ENCODE measurements around the gene AGL.
"Not testable (repeated sequence)": the region's sequence is repeated elsewhere in the genome, so short reads cannot be mapped to it uniquely, and the experiment has no call there.

AGL gene

GRCh38 chr1:99849744-99850458 lies at the start of gene AGL:
Gene AGL (plus strand): TSS chr1:99850361. CDS start chr1:99851043, 682 bp downstream.
- peak; percentile 94 for DNase-seq

- DNase-seq, result no peak
These were observed 48.6 kb upstream of the AGL start for GRCh38 chr1:99801584-99801983.

- DNase-seq, result no peak
These were observed 43.3 kb upstream of the AGL start for GRCh38 chr1:99806882-99807281.

- DNase-seq, result peak; percentile 94
These were observed 41.6 kb upstream of the AGL start for GRCh38 chr1:99808391-99809115.

GRCh38 chr1:99811075-99811474 lies 39.1 kb upstream of the AGL start:
- DNase-seq, result no peak

GRCh38 chr1:99811747-99812146 lies 38.4 kb upstream of the AGL start:
- no peak for DNase-seq

- no peak for DNase-seq
These were observed 35.7 kb upstream of the AGL start for GRCh38 chr1:99814373-99814900.

- DNase-seq, result no peak
These were observed 33.5 kb upstream of the AGL start for GRCh38 chr1:99816656-99817055.

GRCh38 chr1:99818063-99818699 lies 32.0 kb upstream of the AGL start:
- no peak for DNase-seq

GRCh38 chr1:99820546-99820945 lies 29.6 kb upstream of the AGL start:
- no peak for DNase-seq

- no peak for DNase-seq
These were observed 25.1 kb upstream of the AGL start for GRCh38 chr1:99825098-99825497.

- no peak for DNase-seq
These were observed 24.5 kb upstream of the AGL start for GRCh38 chr1:99825702-99826101.

GRCh38 chr1:99827970-99828369 lies 22.2 kb upstream of the AGL start:
- no peak for DNase-seq

- DNase-seq, result no peak
These were observed 20.9 kb upstream of the AGL start for GRCh38 chr1:99829269-99829668.

GRCh38 chr1:99833911-99834310 lies 16.2 kb upstream of the AGL start:
- DNase-seq, result not testable (repeated sequence)

- not testable (repeated sequence) for DNase-seq
These were observed 13.7 kb upstream of the AGL start for GRCh38 chr1:99836171-99837103.

GRCh38 chr1:99840353-99840752 lies 9.8 kb upstream of the AGL start:
- not testable (repeated sequence) for DNase-seq

- DNase-seq, result no peak
These were observed 6.4 kb upstream of the AGL start for GRCh38 chr1:99843760-99844159.

GRCh38 chr1:99845201-99845600 lies 5.0 kb upstream of the AGL start:
- not testable (repeated sequence) for DNase-seq

GRCh38 chr1:99849413-99849743 lies 783 bp upstream of the AGL start:
- DNase-seq, result no peak

GRCh38 chr1:99850459-99851291 lies 514 bp downstream of the AGL start:
- DNase-seq, result no peak
